ENCODE results near the gene FSIP1. TPM values are rescaled to one million over a fixed set of nuclear protein-coding genes. Genes with fewer than 3 reads are reported as not detected.

The FSIP1 gene
- total RNA-seq, 2 experiments from 2014 or later, result 0.22 to 0.34 TPM

GRCh38 chr15:39714251-39714650, 68.4 kb downstream of the FSIP1 start:
- H3K4me3 ChIP-seq (ENCODE audit: low read length), result no peak overlapping the region
- no peaks in the 10 kb centered on the region for H3K27me3 ChIP-seq (ENCODE audit: control insufficient read depth in 1 of 2, insufficient read depth in 2 of 2, low read length in 2 of 2)
- no peak overlapping the region for H3K27ac ChIP-seq (ENCODE audit: low read depth in 1 of 2, low read length in 2 of 2)
- TF ChIP-seq CTCF (IDR thresholded peaks at IDR 0.05), result no peak
- POLR2A ChIA-PET, result no interaction called here
- no peak for DNase-seq
- Mint-ChIP-seq H3K9me3 (no peaks in the 10 kb centered on the region), H3K4me3 (no peak overlapping the region), H3K36me3 (ENCODE audit: low read depth) (no peaks in the 10 kb centered on the region), H3K27me3 (no peaks in the 10 kb centered on the region), H3K27ac (no peak overlapping the region), H3K4me1 (ENCODE audit: low read depth) (no peaks in the 10 kb centered on the region)
- CTCF ChIA-PET, result interaction anchor here (1.5 kb wide), 1 partner anchor 10 kb away, joined by 3 read pairs; no protein-coding TSS in a partner anchor
- H3K9me3 ChIP-seq (ENCODE audit: control insufficient read depth in 1 of 2, insufficient read depth in 1 of 2, low read length in 2 of 2), result no peaks in the 10 kb centered on the region
- intact Hi-C loops (cut with DNase I, micrococcal nuclease), result no loop called here
- no peaks in the 10 kb centered on the region for H3K36me3 ChIP-seq (ENCODE audit: insufficient read depth, low read length)
- no peaks in the 10 kb centered on the region for H3K4me1 ChIP-seq (ENCODE audit: insufficient read depth, low read length)
- ATAC-seq (ENCODE audit: poor library complexity), result no peak

GRCh38 chr15:39713846-39714245, 68.8 kb downstream of the FSIP1 start:
- no peak for ATAC-seq (ENCODE audit: poor library complexity)
- no peak for TF ChIP-seq CTCF (IDR thresholded peaks at IDR 0.05)

GRCh38 chr15:39710681-39711080, 72.0 kb downstream of the FSIP1 start:
- Mint-ChIP-seq H3K4me3 (no peak overlapping the region), H3K9me3 (no peaks in the 10 kb centered on the region), H3K27ac (no peak overlapping the region), H3K36me3 (ENCODE audit: low read depth) (no peaks in the 10 kb centered on the region), H3K4me1 (ENCODE audit: low read depth) (no peaks in the 10 kb centered on the region), H3K27me3 (no peaks in the 10 kb centered on the region)
- ATAC-seq (ENCODE audit: poor library complexity) (no peak), DNase-seq (no peak)
- no peaks in the 10 kb centered on the region for H3K4me1 ChIP-seq (ENCODE audit: insufficient read depth, low read length)
- no peaks in the 10 kb centered on the region for H3K9me3 ChIP-seq (ENCODE audit: control insufficient read depth in 1 of 2, insufficient read depth in 1 of 2, low read length in 2 of 2)
- no peaks in the 10 kb centered on the region for H3K36me3 ChIP-seq (ENCODE audit: insufficient read depth, low read length)
- intact Hi-C loops (cut with DNase I, micrococcal nuclease), result no loop called here
- H3K27me3 ChIP-seq (ENCODE audit: control insufficient read depth in 1 of 2, insufficient read depth in 2 of 2, low read length in 2 of 2), result no peaks in the 10 kb centered on the region
- no peak for TF ChIP-seq CTCF (IDR thresholded peaks at IDR 0.05)
- POLR2A ChIA-PET, result no interaction called here
- H3K27ac ChIP-seq (ENCODE audit: low read depth in 1 of 2, low read length in 2 of 2), result no peak overlapping the region
- CTCF ChIA-PET, result no interaction called here
- H3K4me3 ChIP-seq (ENCODE audit: low read length), result no peak overlapping the region

More at GRCh38 chr15:39713846-39714245, 68.8 kb downstream of the FSIP1 start:
- ChIA-PET CTCF (interaction anchor here (1.3 to 1.5 kb wide), 2 partner anchors 10 to 43 kb away, joined by 3 to 4 read pairs; no protein-coding TSS in a partner anchor), POLR2A (no interaction called here)
- H3K9me3 ChIP-seq (ENCODE audit: control insufficient read depth in 1 of 2, insufficient read depth in 1 of 2, low read length in 2 of 2), result no peaks in the 10 kb centered on the region
- H3K4me1 Mint-ChIP-seq (ENCODE audit: low read depth), result no peaks in the 10 kb centered on the region
- intact Hi-C loops (cut with DNase I, micrococcal nuclease), result no loop called here
- no peaks in the 10 kb centered on the region for H3K27me3 ChIP-seq (ENCODE audit: control insufficient read depth in 1 of 2, insufficient read depth in 2 of 2, low read length in 2 of 2)
- no peak overlapping the region for H3K4me3 ChIP-seq (ENCODE audit: low read length)
- no peak overlapping the region for H3K4me3 Mint-ChIP-seq
- H3K36me3 ChIP-seq (ENCODE audit: insufficient read depth, low read length), result no peaks in the 10 kb centered on the region
- no peaks in the 10 kb centered on the region for H3K36me3 Mint-ChIP-seq (ENCODE audit: low read depth)
- no peaks in the 10 kb centered on the region for H3K4me1 ChIP-seq (ENCODE audit: insufficient read depth, low read length)
- no peak overlapping the region for H3K27ac ChIP-seq (ENCODE audit: low read depth in 1 of 2, low read length in 2 of 2)
- H3K27ac Mint-ChIP-seq, result no peak overlapping the region
- no peaks in the 10 kb centered on the region for H3K9me3 Mint-ChIP-seq
- DNase-seq, result no peak
- no peaks in the 10 kb centered on the region for H3K27me3 Mint-ChIP-seq

Data from CD4-positive, alpha-beta T cell (primary cell).